Glomerular visceral epithelial cell (primary cell): Measurements from ENCODE around the gene TPCN2.

Source experiments
- DNase-seq: peaks from one replicate; pipeline ENCODE4 v3.0.0-alpha.2; 2016; ENCODE audit errors: extremely low spot score

The TPCN2 gene

DNA sequence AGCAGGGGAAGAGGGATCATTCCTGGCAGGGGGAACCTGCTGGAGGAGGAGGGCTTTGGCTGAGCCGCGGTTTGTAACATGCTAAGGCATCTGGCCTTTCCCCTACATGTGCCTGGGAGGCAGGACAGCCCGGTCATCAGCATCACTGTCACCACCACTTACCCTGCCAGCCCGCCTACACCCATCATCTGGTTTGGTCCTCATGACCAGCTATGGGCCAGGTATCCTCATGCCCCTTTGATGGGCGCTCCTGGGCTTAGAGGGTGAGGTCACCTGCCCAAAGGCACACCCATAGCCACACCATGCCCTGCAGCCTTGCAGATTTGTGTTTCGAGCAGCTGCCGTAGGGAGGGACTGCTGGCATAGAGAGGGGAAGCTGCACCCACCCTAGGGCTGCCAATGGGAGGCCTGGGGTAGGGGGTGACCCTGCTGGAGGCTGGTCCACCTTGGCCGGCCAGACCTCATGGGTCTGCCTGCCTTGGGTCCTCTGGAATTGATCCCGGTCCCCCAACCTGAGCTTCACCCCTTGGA, 38.3 kb upstream of the TPCN2 start:
- no peak for DNase-seq

DNA sequence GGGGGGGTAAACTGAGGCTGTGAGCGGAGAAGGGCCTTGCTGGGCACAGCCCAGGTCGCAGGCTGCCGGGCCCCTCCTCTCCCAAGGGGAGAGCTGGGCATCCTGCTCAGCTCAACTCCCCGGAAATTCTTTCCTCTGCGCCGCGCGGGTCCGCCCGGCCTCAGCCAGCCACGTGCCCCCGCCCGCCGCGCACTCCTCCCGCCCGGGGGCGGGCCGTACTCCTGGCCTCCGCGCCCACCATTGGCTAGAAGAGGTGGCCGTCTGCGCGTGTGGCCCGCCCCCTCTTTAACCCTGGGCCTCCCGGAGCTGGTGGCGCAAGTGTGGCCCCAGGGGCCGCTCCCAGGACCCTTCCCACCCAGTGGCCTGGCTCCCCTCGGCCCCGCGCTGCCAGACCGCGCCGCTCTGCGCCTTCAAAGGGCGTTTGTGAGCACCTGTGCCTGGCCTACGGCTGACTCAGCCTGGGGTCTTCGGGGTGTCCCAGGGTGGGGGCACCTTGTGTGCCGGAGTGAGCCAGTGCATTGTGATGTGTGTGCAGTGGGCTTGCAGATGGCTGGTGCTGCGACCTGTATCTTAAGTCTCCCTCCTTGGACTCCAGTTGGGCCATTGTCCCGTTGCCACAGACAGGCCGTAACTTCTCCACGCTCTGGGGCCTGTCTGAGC, 37.6 kb upstream of the TPCN2 start:
- DNase-seq, result peak; percentile 57

DNA sequence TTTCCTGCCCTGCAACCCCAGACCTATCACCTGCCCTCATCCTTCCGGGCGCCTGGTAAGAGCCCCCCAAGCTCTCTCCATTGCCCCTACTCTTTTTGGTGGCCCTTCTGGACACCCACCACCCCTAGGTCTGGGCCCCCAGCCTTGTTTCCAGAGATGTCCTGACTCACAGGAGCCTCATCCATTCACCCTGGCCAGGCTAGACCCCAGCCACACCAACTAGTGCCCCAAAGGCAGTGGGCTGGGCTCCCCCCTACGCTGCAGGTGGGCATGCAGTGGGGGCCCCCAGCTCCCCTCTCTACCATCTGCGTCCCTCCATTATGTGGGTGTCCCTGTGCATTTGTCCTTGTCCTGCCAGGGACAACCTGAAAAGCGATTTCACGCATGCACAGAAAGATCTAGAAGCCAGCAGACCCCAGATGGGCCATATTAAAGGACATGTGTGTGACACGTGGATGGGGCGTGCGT, 37.1 kb upstream of the TPCN2 start:
- no peak for DNase-seq

DNA sequence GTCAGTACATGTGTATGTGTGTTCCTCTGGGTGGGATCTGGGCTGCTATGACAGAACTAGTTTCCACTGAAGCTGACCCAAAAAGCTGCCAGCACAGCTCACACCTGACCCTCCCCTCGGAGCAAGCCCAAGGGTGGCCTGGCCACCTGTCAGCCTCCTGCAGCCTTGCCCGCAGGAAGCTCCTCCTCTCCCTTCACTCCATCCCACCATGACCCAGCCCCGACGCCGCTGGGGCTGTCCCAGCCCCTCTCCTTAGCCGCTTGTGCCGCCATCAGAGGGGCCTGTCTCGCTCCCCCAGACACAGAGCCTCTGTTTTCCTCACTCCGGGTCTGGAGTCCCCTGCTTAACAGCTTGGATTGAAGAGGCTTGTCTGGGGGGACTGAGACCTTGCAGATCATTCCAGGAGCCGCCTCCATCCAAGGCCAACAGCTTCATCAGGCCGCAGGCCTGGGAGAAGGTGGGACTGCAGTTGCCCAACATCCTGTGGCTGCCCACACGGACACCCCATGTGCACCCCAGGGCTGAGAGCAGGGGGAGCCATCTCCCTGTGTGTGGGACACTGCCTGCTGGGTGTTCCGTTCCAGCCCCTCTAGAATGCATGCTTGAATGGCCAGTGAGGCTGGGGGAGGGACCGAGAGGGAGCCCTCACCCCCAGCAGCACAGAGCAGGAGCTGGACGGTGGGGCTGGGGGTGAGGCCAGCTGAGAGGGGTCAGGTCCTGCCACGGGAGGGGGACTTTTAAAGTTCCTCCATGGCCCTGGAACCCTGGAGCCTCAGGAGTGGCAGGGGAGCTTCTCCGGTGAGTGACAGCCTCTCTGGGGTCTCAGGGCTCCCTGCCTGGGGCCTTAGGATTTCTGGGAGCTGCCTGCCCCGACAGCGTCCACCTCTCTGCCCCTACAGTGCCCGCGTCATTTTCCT, 36.4 kb upstream of the TPCN2 start:
- no peak for DNase-seq

DNA sequence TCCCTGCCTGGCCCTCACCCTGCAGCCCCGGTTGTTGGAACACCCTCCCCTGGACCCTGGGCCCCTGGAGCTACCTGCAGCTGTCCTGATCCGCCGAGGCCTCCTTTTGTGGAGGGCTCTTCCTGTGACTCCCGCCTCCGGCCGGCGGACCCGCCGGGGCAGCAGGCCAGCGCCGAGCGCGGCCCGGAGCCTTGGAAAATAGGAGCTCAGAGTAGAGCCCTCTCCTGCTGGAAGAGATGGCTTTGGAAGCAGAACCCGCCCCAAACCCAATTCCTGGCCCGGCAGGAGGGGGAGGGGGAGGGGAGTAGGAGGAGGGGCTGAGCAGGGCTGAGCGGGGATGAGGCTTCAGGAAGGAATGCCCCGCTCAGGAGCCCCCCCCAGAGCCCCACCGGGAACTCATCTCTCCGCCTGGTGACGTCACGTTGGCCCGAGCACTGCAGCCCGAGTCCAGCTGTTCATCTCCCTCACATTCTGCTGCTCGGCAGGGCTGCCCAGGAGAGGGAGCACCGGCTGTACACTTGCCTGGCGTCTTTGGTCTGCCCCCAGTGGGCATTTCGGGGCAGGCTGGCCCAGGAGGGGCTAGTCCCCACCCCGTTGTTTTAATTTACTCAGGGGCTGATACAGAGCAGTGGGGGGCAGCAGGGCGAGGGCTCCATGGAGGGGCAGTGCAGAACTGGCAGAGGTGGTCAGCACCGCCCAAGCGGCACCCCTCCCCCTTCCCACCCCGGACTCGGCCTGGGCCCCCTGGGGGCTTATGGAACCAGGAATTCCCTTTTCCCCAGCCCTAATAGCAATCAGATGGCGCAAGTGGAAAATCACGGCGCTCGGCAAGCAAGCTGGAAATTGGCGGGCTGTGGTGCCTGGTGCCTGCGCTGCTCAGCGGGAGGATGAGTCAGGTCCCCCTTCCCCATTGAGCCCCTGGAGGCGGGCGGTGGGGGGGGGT, 35.5 kb upstream of the TPCN2 start, which contains the start of gene MRGPRF:
Gene MRGPRF (minus strand): TSS at position 238 of the 943 bp plus-strand sequence. CDS start 3,345 bp downstream, outside the sequence.
- no peak for DNase-seq

DNA sequence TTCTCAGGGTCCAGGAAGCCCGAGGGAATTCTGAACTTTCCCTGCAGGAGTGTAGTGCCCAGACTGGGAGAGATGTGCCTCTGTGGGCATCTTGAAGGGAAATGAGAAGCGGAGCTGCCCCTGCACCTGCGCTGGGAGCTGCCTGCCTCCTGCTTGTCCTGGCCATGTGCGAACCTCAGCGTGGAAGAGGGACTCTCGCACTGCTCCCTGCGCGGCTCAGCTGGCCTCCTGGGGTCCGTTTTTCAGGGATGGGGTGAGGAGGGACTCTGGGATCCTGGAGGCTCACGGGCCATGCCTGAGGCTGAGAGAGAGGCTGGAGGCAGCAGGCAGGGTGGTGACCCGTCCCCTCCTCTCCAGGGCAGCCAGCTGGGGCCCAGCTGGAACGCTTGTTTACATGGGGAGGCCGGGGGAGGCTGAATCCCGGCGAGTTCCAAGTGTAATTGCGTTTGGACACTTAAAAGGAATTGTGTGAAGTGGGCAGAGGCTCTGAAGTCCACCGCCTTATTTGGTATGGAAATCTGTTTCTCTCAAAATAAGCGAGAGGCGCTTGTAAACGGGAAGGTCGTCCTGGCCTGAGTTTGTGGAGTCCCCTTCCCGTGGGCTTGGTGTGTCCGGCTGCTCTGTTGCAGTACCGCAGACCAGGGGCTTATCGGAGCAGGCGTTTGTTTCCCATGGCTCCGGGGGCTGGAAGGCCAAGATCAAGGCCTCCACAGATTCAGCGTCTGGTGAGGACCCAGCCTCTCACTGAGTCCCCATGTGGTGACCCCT, 34.5 kb upstream of the TPCN2 start:
- DNase-seq, result no peak

DNA sequence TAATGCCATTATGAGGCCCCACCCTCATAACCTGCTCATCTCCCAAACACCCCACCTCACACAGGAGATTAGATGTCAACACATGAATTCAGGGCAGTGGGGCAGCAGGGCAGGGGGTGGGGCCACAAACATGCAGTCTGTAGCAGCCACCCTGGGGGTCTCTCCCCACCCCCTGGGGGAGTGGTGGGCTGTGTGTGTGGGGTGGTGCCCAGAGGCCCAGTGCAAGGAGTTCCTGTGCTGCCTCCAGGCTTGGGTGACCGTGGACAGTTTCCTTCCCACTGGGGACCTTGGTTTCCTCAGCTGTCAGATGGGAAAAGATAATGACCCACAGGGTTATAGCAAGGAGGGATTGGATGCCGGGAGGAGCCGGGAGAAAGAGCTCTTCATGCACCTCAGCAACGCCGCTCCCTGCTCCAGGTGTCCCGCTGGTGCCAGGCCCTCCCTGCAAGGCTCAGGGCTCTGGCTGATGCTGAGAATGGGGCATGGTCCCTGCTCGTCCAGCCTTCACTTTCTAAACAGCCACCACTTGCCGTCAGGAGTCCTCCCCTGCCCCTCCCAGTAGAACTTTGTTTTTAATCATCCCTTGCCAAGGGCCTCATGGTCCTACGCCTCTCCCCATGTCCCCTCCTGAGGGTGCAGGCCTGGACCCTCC, 33.7 kb upstream of the TPCN2 start:
- DNase-seq, result no peak

DNA sequence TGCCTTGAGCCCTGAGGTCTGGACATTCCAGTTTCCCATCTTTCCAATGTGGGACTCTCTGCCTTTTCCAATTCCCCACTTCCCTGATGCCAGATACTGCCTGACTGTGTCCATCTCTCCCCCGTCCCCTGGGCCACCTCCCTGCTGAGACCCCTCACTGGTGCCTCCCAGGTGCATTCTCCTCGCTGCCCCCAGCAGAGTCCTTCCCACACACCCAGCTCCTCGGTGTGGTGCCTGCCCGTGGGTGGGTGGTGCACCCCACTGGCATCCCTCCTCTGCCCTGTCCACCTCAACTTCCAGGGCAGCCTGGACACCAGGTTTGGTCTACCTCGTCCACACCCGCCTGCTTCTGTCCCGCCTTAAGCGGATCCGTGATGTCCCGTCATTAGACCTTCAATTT, 30.8 kb upstream of the TPCN2 start:
- DNase-seq, result no peak

DNA sequence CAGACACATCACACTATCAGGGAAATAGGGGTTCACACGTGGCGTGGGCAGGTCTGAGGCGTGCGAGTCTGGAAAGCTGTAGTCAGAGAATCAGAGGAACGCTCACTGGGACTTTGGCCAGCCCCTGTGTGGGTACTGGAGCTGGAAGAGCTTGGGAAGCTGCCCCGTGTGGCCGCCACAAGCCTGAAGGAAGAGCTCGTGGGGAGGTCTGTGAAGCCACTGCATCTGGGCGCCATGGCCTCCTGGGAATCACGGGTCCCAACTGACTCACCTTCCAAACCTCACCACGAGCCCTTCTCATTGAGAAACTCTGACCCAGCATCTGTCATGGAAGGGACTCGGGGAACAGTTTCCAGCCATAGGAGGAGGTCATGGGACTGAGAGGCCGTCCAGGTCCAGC, 29.8 kb upstream of the TPCN2 start:
- peak; percentile 17 for DNase-seq

DNA sequence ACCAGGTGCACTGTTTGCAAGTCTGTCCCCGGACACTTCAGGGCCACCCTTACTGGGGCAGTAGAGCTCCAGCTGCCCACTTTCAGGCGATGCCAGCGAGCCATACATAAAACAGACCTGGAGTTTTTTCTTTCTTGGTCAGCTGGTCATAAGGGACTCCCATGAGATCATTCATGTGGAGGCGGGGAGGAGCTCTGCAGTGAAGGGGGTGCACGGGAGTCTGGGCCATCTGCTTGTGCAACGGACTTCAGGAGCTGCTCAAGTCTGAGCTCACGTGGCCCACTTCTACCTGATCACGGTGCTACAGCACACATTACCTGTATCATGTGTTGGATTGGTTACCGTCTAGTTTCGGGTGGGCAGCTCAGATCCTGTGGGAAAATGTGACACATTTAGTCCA, 26.5 kb upstream of the TPCN2 start:
- DNase-seq, result no peak

DNA sequence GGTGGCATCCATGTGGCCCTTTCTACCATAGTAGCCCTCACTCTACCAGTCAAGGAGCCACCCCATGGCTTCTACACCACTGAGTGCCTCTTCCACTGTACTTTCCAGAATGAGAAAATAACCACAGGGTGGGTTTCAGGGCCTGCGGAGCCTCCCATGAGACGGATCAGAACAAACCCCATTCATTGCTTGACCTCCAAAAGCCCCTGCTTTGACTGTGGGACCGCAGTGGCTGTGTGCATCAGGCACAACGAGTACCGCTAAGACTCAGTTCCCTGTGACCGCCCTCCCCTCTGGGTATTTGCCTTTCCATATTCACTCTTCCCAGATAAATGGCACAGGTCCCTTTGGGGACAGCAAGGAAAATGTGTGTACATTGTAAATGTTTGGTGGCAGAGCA, 24.2 kb upstream of the TPCN2 start:
- no peak for DNase-seq

DNA sequence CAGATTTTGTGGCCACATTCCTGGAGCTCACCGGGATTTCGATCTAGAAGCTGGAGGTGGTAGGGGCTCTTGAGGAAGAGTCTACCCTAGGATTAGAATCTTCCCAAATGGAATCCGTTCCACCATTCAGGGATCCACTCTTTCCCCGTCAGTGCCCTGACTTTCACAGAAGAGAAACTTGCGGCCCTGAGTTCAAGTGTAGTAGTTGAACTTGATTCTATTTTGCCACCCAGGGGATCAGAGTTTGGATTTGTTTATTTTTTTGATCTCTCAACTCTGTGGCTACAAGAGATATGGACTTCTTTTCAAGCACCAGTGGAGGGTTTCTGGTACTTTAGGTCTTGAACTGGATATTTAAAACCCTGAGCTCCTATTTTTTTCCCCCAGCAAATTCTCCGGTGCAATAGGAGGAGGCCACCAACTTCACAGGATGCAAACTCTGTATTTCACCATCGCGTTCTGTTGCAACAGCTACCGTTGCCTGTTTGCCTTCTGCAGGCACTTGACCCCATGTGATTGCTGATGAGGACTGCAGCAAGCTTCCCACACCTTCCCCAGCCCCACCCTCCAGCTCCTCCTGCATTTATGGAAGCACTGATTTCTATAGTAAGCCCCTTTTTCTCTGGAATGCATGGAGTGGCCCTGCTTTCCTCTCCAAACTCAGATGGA, 20.9 kb upstream of the TPCN2 start:
- no peak for DNase-seq

DNA sequence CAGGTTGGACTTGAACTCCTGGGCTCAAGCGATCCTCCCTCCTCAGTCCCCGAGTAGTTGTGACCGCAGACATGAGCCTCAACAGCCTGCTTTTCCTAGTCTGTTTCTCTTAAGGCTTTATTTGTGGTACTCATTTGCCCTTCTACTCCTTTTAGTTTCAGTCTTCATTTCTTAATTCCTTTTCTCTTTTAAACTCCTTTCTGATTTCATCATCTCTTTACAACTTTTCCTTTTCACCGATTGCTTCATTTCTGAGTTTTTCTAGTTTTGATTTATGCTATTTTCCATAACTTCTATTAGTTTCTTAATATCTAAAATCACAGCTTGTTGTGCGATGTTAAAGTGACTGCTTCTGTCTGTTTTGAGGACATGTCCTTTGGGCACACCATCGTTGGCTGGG, 18.4 kb upstream of the TPCN2 start:
- DNase-seq, result no peak

DNA sequence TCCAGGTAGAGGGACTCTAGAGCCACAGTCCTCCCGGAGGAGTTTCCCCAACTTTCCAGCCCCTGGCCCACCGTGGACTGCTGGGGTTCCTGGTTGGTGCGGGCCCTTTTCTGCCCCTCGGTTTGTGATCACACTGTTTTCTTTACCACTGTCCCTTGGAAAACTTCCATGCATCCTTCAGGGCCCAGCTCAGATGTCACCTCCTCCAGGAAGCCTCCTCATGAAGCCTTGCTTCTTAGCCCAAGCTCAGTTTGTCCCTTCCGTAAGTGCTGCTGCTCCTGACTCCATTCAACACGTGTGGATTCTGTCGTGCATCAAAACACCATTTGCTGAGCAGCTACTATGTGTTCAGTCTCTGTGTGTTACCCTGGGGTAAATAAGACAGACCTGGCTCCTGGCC, 15.9 kb upstream of the TPCN2 start:
- no peak for DNase-seq

DNA sequence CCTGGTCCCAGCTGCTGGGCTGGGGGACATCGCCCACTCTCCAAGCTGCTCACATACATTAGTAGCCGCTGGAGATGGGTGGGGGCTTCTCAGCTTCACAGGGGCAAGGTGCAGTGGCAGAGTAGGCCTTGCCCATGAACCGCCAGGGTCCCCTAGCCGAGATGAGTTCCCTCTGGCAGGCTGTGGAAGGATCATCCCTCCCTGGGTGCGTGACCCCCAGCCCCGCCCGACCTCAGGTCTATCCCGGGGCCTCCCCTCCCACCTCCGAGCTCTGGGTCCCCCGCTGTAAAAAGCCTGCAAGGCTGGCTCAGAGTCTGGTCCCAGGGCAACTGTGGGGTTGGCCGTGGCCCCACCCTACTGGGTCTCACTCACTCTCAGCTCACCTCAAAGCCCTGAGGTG, 15.3 kb upstream of the TPCN2 start:
- no peak for DNase-seq

DNA sequence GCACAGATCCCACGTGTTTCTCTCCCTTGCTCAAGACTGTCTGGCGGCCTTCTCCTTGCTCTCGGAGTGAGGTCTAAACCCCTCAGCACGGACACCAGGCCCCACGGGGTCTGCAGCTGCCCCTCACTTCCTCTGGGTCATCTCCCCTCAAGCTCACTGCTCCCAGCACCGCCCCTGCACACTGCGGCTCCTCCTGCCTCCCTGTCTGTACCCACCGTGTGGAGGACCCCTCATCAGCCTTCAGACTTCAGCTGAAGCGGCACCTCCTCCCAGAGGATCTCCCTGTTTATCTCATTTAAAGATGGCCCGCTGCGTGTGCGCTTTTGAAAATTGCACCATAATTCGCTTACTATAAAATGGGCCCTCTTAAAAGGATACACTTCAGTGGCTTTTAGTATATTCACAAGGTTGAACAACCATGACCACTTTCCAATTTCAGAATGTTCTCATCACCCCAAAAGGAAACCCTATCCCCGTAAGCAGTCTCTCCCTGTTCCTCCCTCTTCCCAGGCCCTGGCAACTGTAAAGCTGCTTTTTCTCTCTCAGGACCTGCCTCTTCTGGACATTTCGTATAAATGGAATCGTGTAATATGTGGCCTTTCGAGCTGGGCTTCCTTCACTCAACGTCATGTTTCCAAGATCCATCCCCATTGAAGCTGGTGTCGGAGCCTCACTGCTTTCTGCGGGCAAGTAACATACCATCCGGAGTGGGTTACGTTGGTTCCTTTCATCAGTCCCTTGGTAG, 14.4 kb upstream of the TPCN2 start:
- DNase-seq, result no peak

DNA sequence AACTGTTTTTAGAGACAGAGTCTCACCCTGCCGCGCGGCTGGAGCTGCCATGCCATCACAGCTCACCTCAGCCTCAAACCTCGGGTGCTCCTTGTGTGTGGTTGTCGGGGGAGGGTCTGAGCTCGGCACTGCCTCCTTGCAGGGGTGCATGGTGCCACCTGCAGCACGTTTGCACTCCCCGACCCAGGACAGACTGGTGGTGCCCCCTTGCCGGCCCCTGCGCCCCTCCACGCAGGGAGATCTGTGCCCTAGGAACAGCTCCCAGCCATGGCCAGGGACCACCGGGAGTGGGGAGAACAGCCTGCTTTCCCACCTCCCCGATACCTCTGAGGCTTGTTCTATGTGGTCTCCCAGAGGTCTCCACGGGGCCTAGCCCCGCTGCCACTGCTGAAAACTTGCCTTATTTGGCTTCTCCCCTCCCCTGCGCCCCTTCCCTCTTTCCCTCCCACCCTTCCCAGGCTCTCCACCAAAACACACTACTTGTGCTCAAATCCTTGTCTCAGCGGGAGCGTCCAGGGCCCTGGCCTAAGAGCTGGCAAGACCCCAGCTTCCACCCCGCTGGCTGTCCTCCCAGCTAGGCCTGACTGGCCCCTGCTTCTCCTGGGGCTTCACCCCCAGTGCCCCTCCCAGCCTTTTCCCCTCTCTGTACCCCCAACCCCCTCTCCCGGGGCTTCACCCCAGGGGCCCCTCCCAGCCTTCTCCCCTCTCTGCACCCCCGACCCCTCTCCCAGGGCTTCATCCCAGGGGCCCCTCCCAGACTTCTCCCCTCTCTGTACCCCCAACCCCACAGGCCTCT, 13.4 kb upstream of the TPCN2 start:
- DNase-seq, result no peak

DNA sequence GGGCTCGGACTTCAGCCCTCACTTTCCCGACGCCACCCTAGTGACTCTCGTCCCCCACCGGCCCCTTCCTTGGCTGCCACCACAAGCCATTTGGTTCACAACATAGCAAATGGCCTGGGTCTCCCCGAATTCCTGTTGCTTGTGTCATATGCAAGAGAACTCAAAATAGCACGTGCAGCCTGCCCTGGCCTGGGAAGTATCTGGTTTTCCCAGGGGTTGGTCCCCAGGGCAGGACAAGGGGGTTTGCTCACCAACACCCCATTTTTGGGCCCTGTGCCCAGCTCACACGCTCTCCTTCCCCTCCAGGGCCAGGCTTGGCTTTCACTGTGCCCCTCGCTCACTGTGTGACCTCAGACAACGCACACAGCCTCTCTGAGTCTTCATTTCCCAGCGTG, 12.8 kb upstream of the TPCN2 start:
- no peak for DNase-seq
